Common myeloid progenitor, CD34-positive (primary cell): ENCODE results near the gene HSBP1L1.

Experiments used
- CTCF ChIA-PET: fragments of 350-600 bp; sonication (Branson Sonifier 250); formaldehyde crosslinking; loops from one replicate; lab custom pipeline; 2021; ENCODE audit warnings: antibody characterized with exemption; lab: Charles Lee
- POLR2A ChIA-PET: fragments of 350-600 bp; sonication (Branson Sonifier 250); formaldehyde crosslinking; loops from one replicate; lab custom pipeline; 2021; ENCODE audit warnings: antibody characterized with exemption; lab: Charles Lee
- DNase-seq, 3 donors: peaks; one replicate each; pipeline versions ENCODE4 v3.0.0 to v3.0.0-alpha.2; 2013
- H3K27ac ChIP-seq, 2 experiments: 1 replicate in 1 of 2; 2 replicates in 1 of 2; pipeline ENCODE4 v1.7.0; 2013; ENCODE audit warnings: inconsistent platforms in 2 of 2, low read length in 2 of 2, mild to moderate bottlenecking in 2 of 2, low read depth in 1 of 2, moderate library complexity in 1 of 2; ENCODE audit not compliant: severe bottlenecking in 2 of 2, insufficient read depth in 1 of 2, poor library complexity in 1 of 2
- H3K27me3 ChIP-seq, 5 experiments: replicated peaks in 2 of 5; 1 replicate in 3 of 5; 2 replicates in 2 of 5; pipeline versions ENCODE4 v1.6.1 to v1.7.0; 2013; ENCODE audit warnings: low read length in 4 of 5, mild to moderate bottlenecking in 2 of 5, moderate library complexity in 2 of 5, inconsistent platforms in 1 of 5; ENCODE audit not compliant: insufficient read depth in 5 of 5, control insufficient read depth in 4 of 5
- H3K36me3 ChIP-seq, 4 experiments: 1 replicate in 2 of 4; 2 replicates in 2 of 4; pipeline versions ENCODE4 v1.6.1 to v1.7.0; 2013; ENCODE audit warnings: low read length in 3 of 4, control low read depth in 1 of 4, mild to moderate bottlenecking in 1 of 4; ENCODE audit not compliant: control insufficient read depth in 4 of 4, insufficient read depth in 4 of 4
- H3K4me1 ChIP-seq, 4 experiments: 1 replicate in 3 of 4; 2 replicates in 1 of 4; pipeline versions ENCODE4 v1.6.1 to v1.7.1; 2013; ENCODE audit warnings: low read length in 3 of 4, mild to moderate bottlenecking in 3 of 4, control low read depth in 1 of 4, inconsistent platforms in 1 of 4, moderate library complexity in 1 of 4; ENCODE audit not compliant: control insufficient read depth in 4 of 4, insufficient read depth in 4 of 4; ENCODE audit errors: control extremely low read depth in 1 of 4
- H3K4me3 ChIP-seq, 7 experiments: 1 replicate in 4 of 7; 2 replicates in 3 of 7; pipeline versions ENCODE4 v1.5.1 to v1.7.0; 2013; ENCODE audit warnings: mild to moderate bottlenecking in 7 of 7, low read length in 6 of 7, moderate library complexity in 6 of 7, inconsistent platforms in 2 of 7, low read depth in 2 of 7, control low read depth in 1 of 7; ENCODE audit not compliant: insufficient read depth in 4 of 7, control insufficient read depth in 1 of 7; ENCODE audit errors: extremely low read depth in 1 of 7
- H3K9me3 ChIP-seq, 5 experiments: 1 replicate in 4 of 5; 2 replicates in 1 of 5; pipeline versions ENCODE4 v1.6.1 to v1.7.1; 2013; ENCODE audit warnings: low read length in 4 of 5, mild to moderate bottlenecking in 2 of 5, inconsistent platforms in 1 of 5, low read depth in 1 of 5, moderate library complexity in 1 of 5; ENCODE audit not compliant: control insufficient read depth in 4 of 5, insufficient read depth in 2 of 5; ENCODE audit errors: control extremely low read depth in 1 of 5
- WGBS: methylation state at CpG from one replicate; pipeline ENCODE4 v1.1.5; 2013; ENCODE audit not compliant: insufficient coverage; 5-methylcytosine and 5-hydroxymethylcytosine counted together

HSBP1L1 gene

DNA sequence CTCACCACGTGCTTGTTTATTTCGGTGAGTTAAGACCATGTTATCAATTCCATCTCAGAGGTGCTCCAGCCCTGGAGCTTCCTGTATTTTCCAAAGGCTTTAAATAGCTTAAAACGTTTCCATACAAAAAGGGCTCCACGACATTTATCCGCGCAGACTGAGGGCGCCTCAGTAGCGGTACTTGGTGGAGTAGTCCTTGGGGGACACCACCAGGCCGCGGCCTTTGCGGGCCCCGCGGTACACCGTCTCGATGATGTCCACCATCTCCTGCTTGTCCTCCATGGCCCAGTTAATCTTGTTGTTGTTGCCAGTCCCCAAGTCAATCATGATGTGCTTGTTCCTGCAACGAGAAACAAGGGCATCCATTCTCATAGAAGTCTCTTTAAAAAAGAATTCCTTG lies 9.1 kb downstream of the HSBP1L1 start:
- Histone ChIP-seq H3K4me1 (no peaks in the 10 kb centered on the region), H3K4me3 (no peak overlapping the region), H3K9me3 (no peaks in the 10 kb centered on the region), H3K36me3 (peaks cover 5 to 72% (median 36%) of the 10 kb centered on the region in 4 experiments), H3K27me3 (no peaks in the 10 kb centered on the region), H3K27ac (no peak overlapping the region)
- WGBS = 95% methylated on average over 11 of the region's 16 CpGs
- CTCF ChIA-PET = interaction anchor here (2.0 kb wide), 1 partner anchor 12 kb away, joined by 5 read pairs; no protein-coding TSS in a partner anchor
- DNase-seq = no peak
- POLR2A ChIA-PET = no interaction called here

GRCh38 chr18:79974025-79974654 lies 9.7 kb downstream of the HSBP1L1 start:
- Histone ChIP-seq H3K9me3 (no peaks in the 10 kb centered on the region), H3K27ac (no peak overlapping the region), H3K36me3 (peaks cover 5 to 73% (median 37%) of the 10 kb centered on the region in 4 experiments), H3K27me3 (no peaks in the 10 kb centered on the region), H3K4me3 (no peak overlapping the region), H3K4me1 (no peaks in the 10 kb centered on the region)
- ChIA-PET POLR2A (no interaction called here), CTCF (interaction anchor here (0.6 to 2.0 kb wide), 4 partner anchors 10 to 29 kb away, joined by 3 to 5 read pairs (median 4); no protein-coding TSS in a partner anchor)
- DNase-seq = no peak
- WGBS = 100% methylated on average over 2 of the region's 4 CpGs

DNA sequence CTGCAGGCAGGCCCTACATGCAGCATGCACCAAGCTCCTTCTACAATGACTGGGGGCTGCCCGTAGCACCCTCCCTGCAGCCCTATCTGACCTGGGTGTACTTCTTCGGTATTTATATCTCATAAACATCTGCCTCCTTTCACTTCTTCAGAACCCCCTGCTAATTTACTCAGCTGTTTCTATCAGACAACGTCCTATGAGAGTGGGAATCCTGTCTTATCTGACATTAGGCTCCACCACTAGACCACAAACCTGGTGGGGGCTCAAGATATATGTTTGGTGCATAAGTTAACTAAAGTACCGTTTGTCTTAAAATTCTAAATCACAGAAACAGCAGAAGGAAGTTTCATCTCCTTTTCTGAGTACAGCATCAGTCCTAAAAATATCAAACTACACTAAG lies 10.6 kb downstream of the HSBP1L1 start:
- CTCF ChIA-PET = interaction anchor here (1.2 to 2.0 kb wide), 3 partner anchors 12 to 28 kb away, joined by 3 to 5 read pairs (median 4); no protein-coding TSS in a partner anchor

DNA sequence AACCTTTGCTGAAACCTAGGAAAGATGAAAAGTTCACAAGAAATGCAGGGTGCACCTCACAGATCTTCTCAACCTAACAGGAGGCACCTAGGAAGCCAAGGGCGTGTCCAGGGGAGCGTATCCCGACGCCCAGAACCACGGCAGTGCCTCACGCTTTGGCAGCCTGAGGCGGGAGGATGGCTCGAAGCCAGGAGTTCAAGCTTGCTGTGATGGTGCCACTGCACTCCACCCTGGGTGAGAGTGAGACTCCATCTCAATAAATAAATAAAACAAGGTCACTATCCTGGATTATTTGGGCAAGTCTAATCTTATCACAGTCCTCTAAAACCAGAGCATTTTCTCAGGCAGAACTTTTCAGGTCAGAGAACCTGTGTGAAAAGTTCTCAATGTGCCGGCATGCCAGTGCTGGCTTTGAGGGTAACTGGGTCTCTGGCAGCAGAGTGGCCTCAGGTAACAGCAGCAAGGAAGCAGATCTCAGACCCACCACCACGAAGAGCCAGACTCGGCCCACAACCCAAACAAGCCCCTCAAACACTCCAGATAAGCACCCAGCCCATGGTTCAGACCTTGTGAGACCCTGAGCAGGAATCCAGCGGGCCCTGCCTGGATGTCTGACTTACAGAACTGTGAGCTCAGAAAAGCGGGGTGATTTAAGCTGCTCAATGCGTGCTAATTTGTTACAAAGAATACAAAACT lies 11.7 kb downstream of the HSBP1L1 start:
- WGBS = 81% methylated on average over 14 of the region's 14 CpGs
- Histone ChIP-seq H3K36me3 (peaks cover 5 to 63% (median 32%) of the 10 kb centered on the region in 4 experiments), H3K9me3 (no peaks in the 10 kb centered on the region), H3K27me3 (no peaks in the 10 kb centered on the region), H3K4me1 (peaks cover 0 to 5% (median 0%) of the 10 kb centered on the region in 4 experiments), H3K4me3 (no peak overlapping the region), H3K27ac (no peak overlapping the region)
- ChIA-PET POLR2A (no interaction called here), CTCF (interaction anchor here (0.9 to 1.4 kb wide), 3 partner anchors 9 to 185 kb away, joined by 3 to 8 read pairs (median 5); partner anchors contain the start of gene TXNL4A)
- DNase-seq = no peak

More for the DNA sequence above, 10.6 kb downstream of the HSBP1L1 start:
- peak; percentile 57 to 86 (median 71) for DNase-seq
- Histone ChIP-seq H3K27me3 (no peaks in the 10 kb centered on the region), H3K4me1 (peaks cover 0 to 3% (median 0%) of the 10 kb centered on the region in 4 experiments), H3K4me3 (no peak overlapping the region), H3K27ac (no peak overlapping the region), H3K9me3 (no peaks in the 10 kb centered on the region), H3K36me3 (peaks cover 5 to 73% (median 34%) of the 10 kb centered on the region in 4 experiments)
- WGBS = 67% methylated on average over 3 of the region's 4 CpGs
- POLR2A ChIA-PET = no interaction called here

DNA sequence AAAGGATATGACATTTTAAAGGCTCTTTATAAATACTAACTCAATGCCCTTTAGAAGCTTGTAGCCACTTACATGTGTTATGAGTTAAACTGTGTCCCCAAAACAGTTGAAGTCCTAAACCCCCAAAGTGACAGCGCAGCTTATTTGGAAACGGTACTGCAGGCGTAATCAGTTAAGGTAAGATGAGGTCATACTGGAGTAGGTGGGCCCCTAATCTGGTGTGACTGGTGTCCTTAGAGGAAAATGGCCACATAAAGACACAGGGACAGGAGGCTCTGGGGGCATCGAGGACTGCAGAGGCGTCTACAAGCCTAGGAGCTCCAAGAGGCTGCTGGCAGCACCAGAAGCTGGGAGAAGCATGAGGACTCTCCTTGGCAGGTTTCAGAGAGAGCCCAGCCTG lies 15.4 kb downstream of the HSBP1L1 start:
- Histone ChIP-seq H3K4me3 (no peak overlapping the region), H3K27me3 (no peaks in the 10 kb centered on the region), H3K27ac (peak overlapping the region in 1 of 2 experiments; percentile 55), H3K36me3 (peaks cover 4 to 51% (median 14%) of the 10 kb centered on the region in 4 experiments), H3K4me1 (peaks cover 0 to 30% (median 15%) of the 10 kb centered on the region in 4 experiments), H3K9me3 (no peaks in the 10 kb centered on the region)
- CTCF ChIA-PET = no interaction called here
- POLR2A ChIA-PET = no interaction called here
- 96% methylated on average over 5 of the region's 5 CpGs for WGBS
- DNase-seq = no peak

DNA sequence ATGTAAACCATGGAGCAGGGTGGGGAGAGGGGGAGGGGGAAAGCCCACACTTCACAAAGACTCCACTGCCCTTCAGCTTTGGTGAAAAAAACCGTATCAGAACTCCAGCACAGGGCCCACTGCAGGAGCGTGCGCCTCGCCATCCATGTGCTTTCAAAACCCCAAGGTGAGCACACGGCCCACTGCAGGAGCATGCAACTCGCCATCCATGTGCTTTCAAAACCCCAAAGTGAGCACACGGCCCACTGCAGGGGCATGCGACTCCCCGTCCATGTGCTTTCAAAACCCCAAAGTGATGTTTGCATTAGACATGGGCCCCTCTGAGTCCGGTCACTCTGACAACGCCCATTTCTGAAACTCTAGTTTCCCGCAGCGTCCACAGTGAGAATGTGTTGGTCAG lies 16.1 kb downstream of the HSBP1L1 start:
- no peak overlapping the region for H3K27ac ChIP-seq
- H3K9me3 ChIP-seq = no peaks in the 10 kb centered on the region
- ChIA-PET CTCF (interaction anchor here (0.7 kb wide), 1 partner anchor 10 kb away, joined by 3 read pairs; no protein-coding TSS in a partner anchor), POLR2A (no interaction called here)
- 96% methylated on average over 13 of the region's 13 CpGs for WGBS
- H3K36me3 ChIP-seq = peaks cover 4 to 51% (median 15%) of the 10 kb centered on the region in 4 experiments
- no peak overlapping the region for H3K4me3 ChIP-seq
- H3K27me3 ChIP-seq = no peaks in the 10 kb centered on the region
- H3K4me1 ChIP-seq = peaks cover 0 to 30% (median 16%) of the 10 kb centered on the region in 4 experiments
- DNase-seq = no peak
